ENCODE data around the gene PRKG1.
"Not testable (repeated sequence)": the region's sequence is repeated elsewhere in the genome, so short reads cannot be mapped to it uniquely, and the experiment has no call there.

PRKG1 gene

DNA sequence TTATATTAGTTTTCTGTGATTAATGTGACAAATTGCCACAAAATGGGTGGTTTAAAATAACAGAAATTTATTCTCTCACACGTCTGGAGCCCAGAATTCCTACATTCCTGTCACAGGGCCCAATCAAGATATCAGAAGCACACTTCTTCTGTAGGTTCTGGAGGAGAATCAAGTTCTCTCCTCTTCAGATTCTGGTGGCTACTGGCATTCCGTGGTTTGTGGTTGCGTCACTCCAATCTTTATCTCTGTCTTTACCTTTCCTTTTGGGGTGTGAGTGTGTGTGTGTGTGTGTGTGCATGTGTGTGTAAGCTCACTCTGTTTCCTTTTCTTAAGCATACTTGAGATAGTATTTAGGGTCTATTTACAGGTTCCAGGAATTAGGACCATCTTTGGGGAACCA is 1124.3 kb downstream of the PRKG1 start:
- DNase-seq: no peak

GRCh38 chr10:52204906-52205305 is 1130.6 kb downstream of the PRKG1 start:
- not testable (repeated sequence) for DNase-seq

- DNase-seq: no peak
These were observed 1134.1 kb downstream of the PRKG1 start for GRCh38 chr10:52208365-52208764.

GRCh38 chr10:52210161-52210560 is 1135.9 kb downstream of the PRKG1 start:
- DNase-seq: no peak

DNA sequence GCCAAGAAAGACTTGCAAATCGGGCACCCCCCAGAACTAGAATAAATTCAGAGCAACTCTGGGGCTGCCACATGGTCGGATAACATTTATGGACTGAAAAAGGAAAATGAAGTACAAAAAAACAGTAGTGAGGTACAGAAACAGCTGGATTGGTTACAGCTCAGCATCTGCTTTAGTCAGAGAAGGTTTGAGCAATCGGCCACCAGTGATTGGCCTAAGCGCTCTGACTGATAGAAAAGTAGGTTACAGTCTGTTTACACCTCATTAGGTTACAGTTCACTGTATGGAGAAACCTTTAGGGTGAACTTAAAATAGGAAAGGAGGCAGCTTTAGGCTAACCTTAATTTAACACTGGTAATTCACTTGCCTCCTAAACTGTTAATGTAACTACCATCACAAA is 1137.8 kb downstream of the PRKG1 start:
- no peak for DNase-seq

DNA sequence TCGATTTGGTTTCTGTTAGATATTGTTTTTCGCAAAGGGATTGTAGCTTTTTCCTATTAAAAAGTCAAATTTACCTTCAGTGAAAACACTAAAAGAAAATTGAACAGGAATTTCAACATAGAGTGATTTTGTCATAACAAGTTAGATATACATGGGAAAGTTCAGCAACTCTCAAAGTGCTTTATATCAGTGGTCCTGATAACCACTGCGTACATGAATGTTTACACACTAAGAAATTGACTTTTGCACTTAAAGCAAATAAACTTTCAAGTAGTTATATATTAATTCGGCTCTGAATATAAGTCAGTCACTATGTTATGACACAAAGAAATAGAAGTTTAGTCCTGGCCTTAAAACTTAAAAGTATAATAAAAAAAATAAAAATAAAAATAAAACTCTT is 1138.5 kb downstream of the PRKG1 start:
- no peak for DNase-seq

DNA sequence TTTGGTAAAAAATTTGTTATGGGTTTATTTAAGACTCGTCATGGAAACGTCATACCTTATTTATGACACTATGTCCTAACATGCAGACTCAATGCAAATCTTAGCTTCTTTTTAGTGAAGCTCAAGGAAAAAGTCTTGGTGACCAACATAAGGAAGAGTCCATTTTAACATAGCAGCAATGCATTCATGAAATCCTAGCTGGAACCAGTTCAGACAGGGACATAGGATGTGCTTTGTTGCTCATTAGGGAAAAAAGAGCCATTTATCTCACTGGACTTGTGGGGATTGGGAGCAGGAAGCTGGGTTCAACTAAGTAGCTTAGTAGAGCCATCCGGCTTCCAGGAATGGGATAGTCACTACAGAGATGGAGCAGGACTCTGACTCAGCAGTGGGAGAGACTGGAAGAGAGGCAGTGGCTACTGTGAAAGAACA is 1139.0 kb downstream of the PRKG1 start:
- no peak for DNase-seq

GRCh38 chr10:52215745-52216361 is 1141.6 kb downstream of the PRKG1 start:
- DNase-seq: peak; percentile 30 to 59

DNA sequence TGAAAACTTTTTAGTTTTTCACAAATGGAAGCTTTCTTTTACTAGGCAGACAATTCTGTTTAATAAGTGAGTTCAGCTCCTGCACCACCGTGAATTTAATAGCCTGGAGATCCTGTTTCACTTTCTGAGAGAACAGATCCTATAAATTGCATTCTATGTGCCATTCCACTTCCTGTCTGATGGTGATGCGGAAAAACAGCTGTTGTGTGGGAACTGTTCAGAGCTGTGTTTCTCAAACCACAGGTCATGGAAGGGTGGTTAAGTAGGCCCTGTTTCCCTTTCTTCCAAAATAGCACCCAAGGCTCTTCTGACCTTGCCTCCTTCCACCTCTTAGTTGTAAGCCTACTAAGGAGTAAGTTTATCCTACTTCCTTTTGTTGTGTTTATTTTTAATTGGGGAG is 1142.6 kb downstream of the PRKG1 start:
- DNase-seq: peak in 1 of 2 experiments; percentile 26

GRCh38 chr10:52217531-52217930 is 1143.2 kb downstream of the PRKG1 start:
- DNase-seq: no peak

- DNase-seq: no peak
These were observed 1146.7 kb downstream of the PRKG1 start for GRCh38 chr10:52220947-52221346.

DNA sequence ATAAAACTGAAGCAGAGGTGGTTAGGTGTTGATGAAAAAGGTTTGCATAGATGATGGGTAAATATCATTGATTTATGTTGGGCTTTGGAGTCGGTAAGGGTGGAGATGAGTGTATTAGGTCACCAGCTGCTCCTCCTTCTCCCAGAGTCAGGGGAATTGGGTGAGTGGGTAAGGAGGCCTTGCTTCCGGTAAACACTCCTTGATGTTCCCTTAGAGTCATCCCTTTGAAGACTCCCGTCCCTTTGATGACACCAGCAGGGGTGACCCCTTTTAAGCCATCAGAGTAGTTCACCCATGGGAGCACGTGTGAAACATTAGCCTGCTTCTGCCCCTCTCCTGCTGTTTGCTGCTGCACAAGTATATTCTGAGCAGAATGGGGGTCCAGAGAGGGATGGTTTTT is 1147.6 kb downstream of the PRKG1 start:
- no peak for DNase-seq

GRCh38 chr10:52226197-52226847 is 1152.0 kb downstream of the PRKG1 start:
- no peak for DNase-seq

GRCh38 chr10:52228556-52228955 is 1154.3 kb downstream of the PRKG1 start:
- no peak for DNase-seq

DNA sequence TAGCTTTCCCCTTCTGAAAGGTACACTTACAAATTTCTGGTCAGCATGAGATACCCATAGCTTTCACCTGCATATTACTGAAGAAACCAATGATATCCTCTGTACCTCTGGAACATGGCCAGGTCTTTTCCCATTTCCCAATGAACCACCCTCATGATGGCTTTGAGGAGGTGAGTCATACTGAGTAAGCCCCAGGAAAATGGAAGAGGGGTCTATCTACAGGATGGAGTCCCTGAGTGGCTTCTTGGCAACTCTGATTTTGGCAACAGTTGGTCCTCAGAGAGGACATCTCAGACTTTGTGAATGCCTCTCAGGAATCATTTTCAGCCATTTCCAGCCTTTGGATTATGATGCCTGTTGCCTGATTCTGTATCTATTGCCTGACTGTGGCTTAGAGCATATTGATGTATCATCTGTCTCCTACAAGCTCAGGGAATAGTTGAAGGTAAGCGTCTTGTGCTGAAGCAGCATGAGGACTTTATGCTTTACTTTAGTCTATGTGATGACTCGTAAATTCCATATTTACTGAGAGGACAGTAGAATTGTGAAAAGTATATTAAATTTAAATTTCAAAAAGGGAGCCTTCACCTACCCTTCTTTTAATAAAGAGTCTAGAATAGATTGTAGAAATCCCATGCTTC is 1155.1 kb downstream of the PRKG1 start:
- no peak for DNase-seq

DNA sequence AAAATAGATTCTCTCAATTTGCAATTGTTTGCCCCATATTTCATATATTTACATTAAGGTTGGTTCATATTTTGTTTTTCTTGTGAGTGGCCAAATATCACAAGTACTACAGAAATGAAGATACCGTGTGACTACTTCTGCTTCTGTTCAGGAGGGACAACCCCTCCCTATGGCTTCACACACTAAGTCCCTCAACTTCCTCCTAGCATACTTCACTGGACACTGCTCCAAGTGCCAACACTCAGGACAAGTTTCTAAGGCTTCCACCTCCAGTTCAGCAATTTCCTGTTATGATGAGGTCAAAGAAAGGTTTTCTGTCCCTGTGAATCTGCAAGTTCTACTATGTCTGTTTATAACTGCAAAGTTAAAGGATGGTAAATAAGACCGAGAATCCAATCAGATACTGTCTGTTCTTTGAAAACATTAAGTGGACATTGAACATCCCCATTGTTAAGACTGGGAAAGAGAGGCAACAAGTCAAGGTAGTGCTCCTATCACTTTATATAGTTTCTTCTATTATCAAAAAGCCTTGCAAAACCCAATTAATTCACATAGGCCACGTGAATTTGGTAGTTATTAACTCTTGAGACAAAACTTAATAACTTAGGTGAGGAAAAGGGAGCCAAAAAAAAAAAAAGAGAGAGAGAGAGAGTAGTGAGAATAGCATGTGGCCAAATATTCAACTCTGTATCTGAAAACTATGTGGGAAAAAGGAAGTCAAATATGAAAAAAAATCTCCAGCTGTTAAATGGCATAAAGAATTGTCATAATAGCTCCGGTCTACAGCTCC is 1158.5 kb downstream of the PRKG1 start:
- no peak for DNase-seq

DNA sequence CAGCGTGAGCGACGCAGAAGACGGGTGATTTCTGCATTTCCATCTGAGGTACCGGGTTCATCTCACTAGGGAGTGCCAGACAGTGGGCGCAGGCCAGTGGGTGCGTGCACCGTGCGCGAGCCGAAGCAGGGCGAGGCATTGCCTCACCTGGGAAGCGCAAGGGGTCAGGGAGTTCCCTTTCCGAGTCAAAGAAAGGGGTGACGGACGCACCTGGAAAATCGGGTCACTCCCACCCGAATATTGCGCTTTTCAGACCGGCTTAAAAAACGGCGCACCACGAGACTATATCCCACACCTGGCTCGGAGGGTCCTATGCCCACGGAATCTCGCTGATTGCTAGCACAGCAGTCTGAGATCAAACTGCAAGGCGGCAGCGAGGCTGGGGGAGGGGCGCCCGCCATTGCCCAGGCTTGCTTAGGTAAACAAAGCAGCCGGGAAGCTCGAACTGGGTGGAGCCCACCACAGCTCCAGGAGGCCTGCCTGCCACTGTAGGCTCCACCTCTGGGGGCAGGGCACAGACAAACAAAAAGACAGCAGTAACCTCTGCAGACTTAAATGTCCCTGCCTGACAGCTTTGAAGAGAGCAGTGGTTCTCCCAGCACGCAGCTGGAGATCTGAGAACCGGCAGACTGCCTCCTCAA is 1159.2 kb downstream of the PRKG1 start:
- DNase-seq: not testable (repeated sequence)

DNA sequence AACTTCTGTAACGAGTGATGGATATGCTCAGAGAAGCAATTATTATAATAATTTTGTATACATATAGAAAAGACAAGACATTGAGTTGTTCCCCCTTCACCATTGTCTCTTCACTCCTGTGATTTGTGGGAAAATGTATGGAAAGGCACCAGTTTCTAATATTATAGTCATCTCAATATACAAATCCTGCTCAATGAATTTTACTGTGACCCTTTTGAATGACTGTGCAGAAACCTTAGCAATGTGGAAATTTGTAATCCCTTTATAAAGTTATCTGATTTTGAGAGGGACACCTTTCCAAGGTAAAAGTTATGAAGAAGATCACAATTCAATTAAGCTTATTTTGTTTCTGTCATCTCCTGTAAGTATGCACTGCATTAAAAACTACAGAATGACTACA is 1165.5 kb downstream of the PRKG1 start:
- DNase-seq: no peak

DNA sequence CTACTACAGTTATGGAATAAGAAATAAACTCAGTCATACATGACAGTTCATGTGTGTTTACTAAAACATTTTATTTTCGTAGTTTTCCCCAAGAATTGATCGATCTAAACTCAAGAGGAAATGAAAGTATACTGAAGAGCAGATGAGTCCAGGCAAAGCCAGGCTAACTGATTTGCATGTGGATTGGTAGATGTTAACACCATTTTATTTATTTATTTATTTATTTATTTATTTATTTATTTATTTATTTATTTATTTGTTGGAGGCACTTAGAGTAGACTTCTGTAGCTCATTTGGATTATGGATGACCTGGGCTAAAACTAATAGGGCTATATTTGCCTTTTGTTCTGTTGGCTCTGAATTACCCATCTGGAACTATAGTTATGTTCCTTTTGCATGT is 1171.3 kb downstream of the PRKG1 start:
- no peak for DNase-seq

GRCh38 chr10:52247929-52248328 is 1173.6 kb downstream of the PRKG1 start:
- not testable (repeated sequence) for DNase-seq

DNA sequence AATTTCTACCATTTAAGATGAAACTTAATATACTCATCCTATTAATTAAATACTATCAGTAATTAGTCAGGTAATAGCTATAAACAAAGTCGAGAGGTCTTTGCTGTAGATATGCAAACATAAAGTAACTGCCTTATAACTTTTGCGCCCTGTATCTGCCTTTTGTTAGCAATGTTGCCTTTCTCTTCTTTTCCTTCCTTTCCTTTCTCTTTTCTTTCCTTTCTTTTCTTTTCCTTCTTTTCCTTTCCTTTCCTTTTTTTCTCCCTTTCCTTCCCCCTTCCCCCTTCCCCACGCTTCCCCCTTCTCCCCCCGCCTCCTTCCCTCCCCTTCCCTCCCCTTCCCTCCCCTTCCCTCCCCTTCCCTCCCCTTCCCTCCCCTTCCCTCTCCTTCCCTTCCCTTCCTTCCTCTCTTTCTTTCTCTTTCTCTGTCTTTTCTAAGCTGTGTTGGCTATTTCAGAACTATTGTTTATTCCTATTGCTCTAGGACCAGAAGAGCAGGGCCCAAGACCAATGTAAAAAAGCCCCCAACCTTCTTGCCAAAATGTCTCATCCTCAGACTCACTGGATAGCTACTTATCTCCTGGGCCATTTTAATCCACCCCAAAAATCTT is 1174.5 kb downstream of the PRKG1 start:
- DNase-seq: no peak

- DNase-seq: no peak
These were observed 1175.6 kb downstream of the PRKG1 start for GRCh38 chr10:52249850-52250395.
